Neural cell (in vitro differentiated cells): ENCODE results near the gene PPP1R10. TPM values are rescaled to one million over a fixed set of nuclear protein-coding genes. Genes with fewer than 3 reads are reported as not detected.

Experiments
- H2AFZ ChIP-seq: fragments of 200-600, 300-800 bp; sonication (generic), shearing (Covaris generic); 2 replicates; pipeline ENCODE4 v1.6.0; 2014; ENCODE audit warnings: low read depth, mild to moderate bottlenecking, antibody characterized with exemption, low read length, moderate library complexity
- H3F3A ChIP-seq: fragments of 200-600 bp; shearing (Covaris generic); 2 replicates; pipeline ENCODE4 v1.6.1; 2016; ENCODE audit warnings: mild to moderate bottlenecking, moderate library complexity, mixed read lengths, antibody characterized with exemption, low read length; ENCODE audit not compliant: insufficient read depth, poor library complexity, severe bottlenecking
- H3K27ac ChIP-seq: fragments of 200-600, 300-800 bp; sonication (generic), shearing (Covaris generic); 2 replicates; pipeline ENCODE4 v1.5.1; 2014; ENCODE audit warnings: mild to moderate bottlenecking, low read length, moderate library complexity
- H3K27me3 ChIP-seq: fragments of 300-800, 200-600 bp; sonication (generic), shearing (Covaris generic); 2 replicates; pipeline ENCODE4 v1.6.0; 2014; ENCODE audit warnings: mild to moderate bottlenecking, low read depth, low read length, moderate library complexity; ENCODE audit not compliant: insufficient read depth
- H3K36me3 ChIP-seq: fragments of 300-800, 200-600 bp; sonication (generic), shearing (Covaris generic); 2 replicates; pipeline ENCODE4 v1.5.1; 2014; ENCODE audit warnings: mild to moderate bottlenecking, antibody characterized with exemption, low read length, moderate library complexity; ENCODE audit not compliant: insufficient read depth
- H3K4me2 ChIP-seq: fragments of 300-800, 200-600 bp; sonication (generic), shearing (Covaris generic); 2 replicates; pipeline ENCODE4 v1.6.0; 2014; ENCODE audit warnings: mild to moderate bottlenecking, low read length
- H3K4me3 ChIP-seq: fragments of 300-800, 200-600 bp; sonication (generic), shearing (Covaris generic); 2 replicates; pipeline ENCODE4 v1.5.1; 2014; ENCODE audit warnings: mild to moderate bottlenecking, low read length, moderate library complexity
- H3K79me2 ChIP-seq: fragments of 200-600 bp; shearing (Covaris generic); replicated peaks from 2 replicates; pipeline ENCODE4 v1.6.0; 2014; ENCODE audit warnings: mild to moderate bottlenecking, low read length, moderate library complexity; ENCODE audit not compliant: insufficient read depth
- H3K9ac ChIP-seq: fragments of 300-800, 200-600 bp; sonication (generic), shearing (Covaris generic); 2 replicates; pipeline ENCODE4 v1.6.1; 2016; ENCODE audit warnings: mild to moderate bottlenecking, low read length, mixed read lengths
- H3K9me2 ChIP-seq: fragments of 200-600 bp; shearing (Covaris generic); 2 replicates; pipeline ENCODE4 v1.6.1; 2016; ENCODE audit warnings: mild to moderate bottlenecking, low read length, mixed read lengths; ENCODE audit not compliant: insufficient read depth
- H3K9me3 ChIP-seq: fragments of 200-600, 300-800 bp; sonication (generic), shearing (Covaris generic); 2 replicates; pipeline ENCODE4 v1.6.1; 2016; ENCODE audit warnings: mild to moderate bottlenecking, mixed run types, low read length, moderate library complexity, mixed read lengths
- H4K20me1 ChIP-seq: fragments of 200-600 bp; shearing (Covaris generic); 2 replicates; pipeline ENCODE4 v1.6.1; 2016; ENCODE audit warnings: mild to moderate bottlenecking, mixed run types; ENCODE audit not compliant: insufficient read depth
- EP300 ChIP-seq: fragments of 450-650 bp; conservative IDR thresholded peaks from 2 replicates; pipeline ENCODE4 v1.6.1; 2014; ENCODE audit warnings: antibody characterized with exemption, mild to moderate bottlenecking, moderate library complexity; ENCODE audit not compliant: poor library complexity, severe bottlenecking
- EZH2 ChIP-seq: fragments of 200-600, 300-800 bp; shearing (Covaris generic), sonication (generic); IDR thresholded peaks from 2 replicates; pipeline ENCODE4 v1.6.1; 2014; ENCODE audit warnings: antibody characterized with exemption, low read length, borderline replicate concordance, mild to moderate bottlenecking; ENCODE audit not compliant: insufficient read depth, poor library complexity, severe bottlenecking
- MXI1 ChIP-seq: fragments of 450-650 bp; conservative IDR thresholded peaks from 2 replicates; pipeline ENCODE4 v1.6.1; 2014; ENCODE audit warnings: antibody characterized with exemption, mild to moderate bottlenecking; ENCODE audit not compliant: poor library complexity, severe bottlenecking
- POLR2AphosphoS5 ChIP-seq: IDR thresholded peaks from 2 replicates; pipeline ENCODE4 v1.6.1; 2012
- RAD21 ChIP-seq: fragments of 450-650 bp; conservative IDR thresholded peaks from 2 replicates; pipeline ENCODE4 v1.6.1; 2014; ENCODE audit warnings: antibody characterized with exemption, mild to moderate bottlenecking, moderate library complexity
- SMC3 ChIP-seq: fragments of 450-650 bp; conservative IDR thresholded peaks from 2 replicates; pipeline ENCODE4 v1.6.1; 2014; ENCODE audit warnings: antibody characterized with exemption, mild to moderate bottlenecking, moderate library complexity; ENCODE audit not compliant: poor library complexity
- TAF1 ChIP-seq: IDR thresholded peaks from 2 replicates; pipeline ENCODE4 v1.6.1; 2012; ENCODE audit warnings: low read depth
- polyA plus RNA-seq: library from polyadenylated mRNA; depleted of rRNA; stranded (reverse); fragments of >200 nt; gene quantifications from 2 replicates; pipeline ENCODE4 v1.2.3, GENCODE V29; 2014
- TF ChIP-seq, protein P1 (sequence below): fragments of 450-650 bp; IDR thresholded peaks from 2 replicates; pipeline ENCODE4 v1.5.1; 2014; ENCODE audit warnings: antibody characterized with exemption, mild to moderate bottlenecking, moderate library complexity; ENCODE audit not compliant: poor library complexity, severe bottlenecking
- TF ChIP-seq, protein P2 (sequence below): IDR thresholded peaks from 2 replicates; pipeline ENCODE4 v1.6.1; 2012; ENCODE audit warnings: borderline replicate concordance

The PPP1R10 gene
- polyA plus RNA-seq, 1 donor from 2014 or later = 13.7 TPM

DNA sequence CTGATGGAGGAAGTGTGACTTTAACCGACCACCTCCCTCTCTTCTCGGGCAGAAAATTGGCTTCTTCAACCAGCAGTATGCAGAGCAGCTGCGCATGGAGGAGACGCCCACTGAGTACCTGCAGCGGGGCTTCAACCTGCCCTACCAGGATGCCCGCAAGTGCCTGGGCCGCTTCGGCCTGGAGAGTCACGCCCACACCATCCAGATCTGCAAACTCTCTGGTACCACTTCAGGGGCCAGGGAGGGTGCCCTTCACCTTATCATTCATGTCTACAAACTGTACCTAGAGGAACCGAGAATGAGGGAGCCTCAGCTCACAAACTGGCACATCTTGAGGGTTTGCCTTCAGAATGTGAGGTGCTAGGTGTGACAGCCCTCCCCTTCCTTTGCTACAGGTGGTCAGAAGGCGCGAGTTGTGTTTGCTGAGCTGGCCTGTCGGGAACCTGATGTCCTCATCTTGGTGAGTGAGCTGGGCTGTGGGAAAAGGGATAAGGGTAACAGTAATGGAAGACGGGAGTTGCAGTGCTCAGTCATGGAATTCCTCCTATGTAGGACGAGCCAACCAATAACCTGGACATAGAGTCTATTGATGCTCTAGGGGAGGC is 27.2 kb downstream of the PPP1R10 start:
- Histone ChIP-seq H3K4me3 (no peak overlapping the region), H3K9me2 (no peaks in the 10 kb centered on the region), H4K20me1 (no peaks in the 10 kb centered on the region), H3K79me2 (no peaks in the 10 kb centered on the region), H3K36me3 (peaks cover 8% of the 10 kb centered on the region), H3K27me3 (no peaks in the 10 kb centered on the region), H3K9ac (no peak overlapping the region), H3K27ac (no peak overlapping the region), H2AFZ (no peak overlapping the region), H3F3A (no peaks in the 10 kb centered on the region), H3K9me3 (no peaks in the 10 kb centered on the region), H3K4me2 (no peak overlapping the region)
- TF ChIP-seq RAD21 (no peak), SMC3 (no peak), EP300 (no peak), POLR2AphosphoS5 (no peak), TAF1 (no peak), EZH2 (no peak), MXI1 (no peak)
- TF ChIP-seq, protein P1, sequence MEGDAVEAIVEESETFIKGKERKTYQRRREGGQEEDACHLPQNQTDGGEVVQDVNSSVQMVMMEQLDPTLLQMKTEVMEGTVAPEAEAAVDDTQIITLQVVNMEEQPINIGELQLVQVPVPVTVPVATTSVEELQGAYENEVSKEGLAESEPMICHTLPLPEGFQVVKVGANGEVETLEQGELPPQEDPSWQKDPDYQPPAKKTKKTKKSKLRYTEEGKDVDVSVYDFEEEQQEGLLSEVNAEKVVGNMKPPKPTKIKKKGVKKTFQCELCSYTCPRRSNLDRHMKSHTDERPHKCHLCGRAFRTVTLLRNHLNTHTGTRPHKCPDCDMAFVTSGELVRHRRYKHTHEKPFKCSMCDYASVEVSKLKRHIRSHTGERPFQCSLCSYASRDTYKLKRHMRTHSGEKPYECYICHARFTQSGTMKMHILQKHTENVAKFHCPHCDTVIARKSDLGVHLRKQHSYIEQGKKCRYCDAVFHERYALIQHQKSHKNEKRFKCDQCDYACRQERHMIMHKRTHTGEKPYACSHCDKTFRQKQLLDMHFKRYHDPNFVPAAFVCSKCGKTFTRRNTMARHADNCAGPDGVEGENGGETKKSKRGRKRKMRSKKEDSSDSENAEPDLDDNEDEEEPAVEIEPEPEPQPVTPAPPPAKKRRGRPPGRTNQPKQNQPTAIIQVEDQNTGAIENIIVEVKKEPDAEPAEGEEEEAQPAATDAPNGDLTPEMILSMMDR = no peak
- TF ChIP-seq, protein P2, sequence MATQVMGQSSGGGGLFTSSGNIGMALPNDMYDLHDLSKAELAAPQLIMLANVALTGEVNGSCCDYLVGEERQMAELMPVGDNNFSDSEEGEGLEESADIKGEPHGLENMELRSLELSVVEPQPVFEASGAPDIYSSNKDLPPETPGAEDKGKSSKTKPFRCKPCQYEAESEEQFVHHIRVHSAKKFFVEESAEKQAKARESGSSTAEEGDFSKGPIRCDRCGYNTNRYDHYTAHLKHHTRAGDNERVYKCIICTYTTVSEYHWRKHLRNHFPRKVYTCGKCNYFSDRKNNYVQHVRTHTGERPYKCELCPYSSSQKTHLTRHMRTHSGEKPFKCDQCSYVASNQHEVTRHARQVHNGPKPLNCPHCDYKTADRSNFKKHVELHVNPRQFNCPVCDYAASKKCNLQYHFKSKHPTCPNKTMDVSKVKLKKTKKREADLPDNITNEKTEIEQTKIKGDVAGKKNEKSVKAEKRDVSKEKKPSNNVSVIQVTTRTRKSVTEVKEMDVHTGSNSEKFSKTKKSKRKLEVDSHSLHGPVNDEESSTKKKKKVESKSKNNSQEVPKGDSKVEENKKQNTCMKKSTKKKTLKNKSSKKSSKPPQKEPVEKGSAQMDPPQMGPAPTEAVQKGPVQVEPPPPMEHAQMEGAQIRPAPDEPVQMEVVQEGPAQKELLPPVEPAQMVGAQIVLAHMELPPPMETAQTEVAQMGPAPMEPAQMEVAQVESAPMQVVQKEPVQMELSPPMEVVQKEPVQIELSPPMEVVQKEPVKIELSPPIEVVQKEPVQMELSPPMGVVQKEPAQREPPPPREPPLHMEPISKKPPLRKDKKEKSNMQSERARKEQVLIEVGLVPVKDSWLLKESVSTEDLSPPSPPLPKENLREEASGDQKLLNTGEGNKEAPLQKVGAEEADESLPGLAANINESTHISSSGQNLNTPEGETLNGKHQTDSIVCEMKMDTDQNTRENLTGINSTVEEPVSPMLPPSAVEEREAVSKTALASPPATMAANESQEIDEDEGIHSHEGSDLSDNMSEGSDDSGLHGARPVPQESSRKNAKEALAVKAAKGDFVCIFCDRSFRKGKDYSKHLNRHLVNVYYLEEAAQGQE = no peak

DNA sequence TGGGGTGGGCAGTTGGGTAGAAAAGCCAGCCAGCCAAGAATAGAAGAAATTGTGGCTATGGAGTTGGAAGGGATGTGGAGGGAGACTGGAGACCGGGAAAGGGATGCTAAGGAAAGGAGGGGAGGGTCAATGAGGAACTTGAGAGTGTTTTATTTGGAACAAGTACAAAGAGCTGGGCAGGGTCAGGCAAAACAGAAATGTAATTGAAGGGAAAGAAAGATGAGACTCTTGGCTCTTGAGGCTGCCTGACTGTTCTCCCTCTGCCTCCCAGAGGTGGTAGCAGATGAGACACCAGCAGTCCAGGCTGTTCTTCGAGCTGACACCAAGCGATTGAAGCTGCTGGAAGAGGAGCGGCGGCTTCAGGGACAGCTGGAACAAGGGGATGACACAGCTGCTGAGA is 33.1 kb downstream of the PPP1R10 start:
- H4K20me1 ChIP-seq = no peaks in the 10 kb centered on the region
- H3K4me2 ChIP-seq = no peak overlapping the region
- H3K79me2 ChIP-seq = no peaks in the 10 kb centered on the region
- H2AFZ ChIP-seq = no peak overlapping the region
- no peak overlapping the region for H3K27ac ChIP-seq
- no peaks in the 10 kb centered on the region for H3K9me3 ChIP-seq
- no peaks in the 10 kb centered on the region for H3K27me3 ChIP-seq
- H3K9me2 ChIP-seq = no peaks in the 10 kb centered on the region
- no peaks in the 10 kb centered on the region for H3K36me3 ChIP-seq
- TF ChIP-seq EZH2 (no peak), EP300 (no peak), POLR2AphosphoS5 (no peak)
- H3K9ac ChIP-seq = no peak overlapping the region
- no peak overlapping the region for H3K4me3 ChIP-seq
- no peaks in the 10 kb centered on the region for H3F3A ChIP-seq
